Pulmonary artery endothelial cell (primary cell): Measurements from ENCODE around the gene STPG2. TPM values are rescaled to one million over a fixed set of nuclear protein-coding genes. Genes with fewer than 3 reads are reported as not detected.

Experiments used
- DNase-seq: peaks from one replicate; pipeline ENCODE4 v3.0.0-alpha.2; 2011; ENCODE audit warnings: low read depth, low spot score
- total RNA-seq: library from RNA; depleted of rRNA; stranded (reverse); fragments of >200 nt; gene quantifications from 2 replicates; pipeline ENCODE4 v1.2.3, GENCODE V29; 2014

Gene STPG2
- total RNA-seq, 1 donor from 2014 or later, result 0.07 TPM

DNA sequence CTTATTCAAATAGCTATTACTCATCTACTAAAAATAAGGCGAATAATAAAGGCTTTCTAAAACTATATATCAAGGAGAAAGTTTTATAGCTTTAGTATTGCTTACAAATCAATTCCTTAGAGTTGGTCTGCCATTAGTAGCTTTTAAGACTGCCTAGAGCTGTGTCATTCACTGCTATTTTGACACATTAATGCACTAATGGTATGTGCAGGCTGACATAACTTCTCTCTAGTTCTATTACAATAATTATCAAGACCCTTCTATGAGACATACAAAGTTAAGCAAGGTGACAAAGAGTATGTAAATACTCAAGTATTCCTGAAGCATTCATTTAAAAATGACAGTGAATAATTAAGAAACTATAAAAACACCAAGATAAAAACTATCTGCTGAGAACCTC, 625.3 kb downstream of the STPG2 start:
- DNase-seq, result no peak

GRCh38 chr4:97513917-97514316, 629.4 kb downstream of the STPG2 start:
- no peak for DNase-seq

Other genes with a start within 250 kb of the STPG2 start
- gene RAP1GDS1, start 117.9 kb upstream of the STPG2 start, total RNA-seq, result 65.9 and 81.7 TPM in 2 replicates